IPS DF 4.7 (cell line): Measurements from ENCODE around the gene ST6GALNAC1.

Source experiments
- DNase-seq: peaks from one replicate; pipeline ENCODE4 v3.0.0-alpha.2; 2013; ENCODE audit warnings: low spot score; ENCODE audit errors: extremely low read depth

ST6GALNAC1 gene

GRCh38 chr17:76675648-76676047 lies 32.1 kb upstream of the ST6GALNAC1 start:
- DNase-seq, result no peak

- no peak for DNase-seq
Measured at GRCh38 chr17:76674600-76674999, 31.0 kb upstream of the ST6GALNAC1 start.

- DNase-seq, result no peak
Measured at GRCh38 chr17:76673729-76674128, 30.2 kb upstream of the ST6GALNAC1 start.

GRCh38 chr17:76672892-76673291 lies 29.3 kb upstream of the ST6GALNAC1 start:
- no peak for DNase-seq

- DNase-seq, result no peak
Measured at GRCh38 chr17:76672270-76672851, 28.8 kb upstream of the ST6GALNAC1 start.

GRCh38 chr17:76671912-76672262 lies 28.3 kb upstream of the ST6GALNAC1 start:
- DNase-seq, result no peak

- DNase-seq, result peak; percentile 100
Measured at GRCh38 chr17:76671123-76671911, 27.8 kb upstream of the ST6GALNAC1 start.

GRCh38 chr17:76670718-76671122 lies 27.2 kb upstream of the ST6GALNAC1 start:
- no peak for DNase-seq

GRCh38 chr17:76670020-76670717 lies 26.6 kb upstream of the ST6GALNAC1 start:
- DNase-seq, result no peak

GRCh38 chr17:76667786-76668453 lies 24.4 kb upstream of the ST6GALNAC1 start:
- DNase-seq, result no peak

- DNase-seq, result no peak
Measured at GRCh38 chr17:76667491-76667755, 23.9 kb upstream of the ST6GALNAC1 start.

GRCh38 chr17:76660656-76661042 lies 17.1 kb upstream of the ST6GALNAC1 start:
- no peak for DNase-seq

GRCh38 chr17:76659928-76660655 lies 16.5 kb upstream of the ST6GALNAC1 start:
- DNase-seq, result no peak

- DNase-seq, result no peak
Measured at GRCh38 chr17:76658242-76658662, 14.7 kb upstream of the ST6GALNAC1 start.

GRCh38 chr17:76657505-76658241 lies 14.1 kb upstream of the ST6GALNAC1 start:
- DNase-seq, result no peak

GRCh38 chr17:76654408-76654807 lies 10.9 kb upstream of the ST6GALNAC1 start:
- DNase-seq, result no peak

GRCh38 chr17:76650504-76650903 lies 6.9 kb upstream of the ST6GALNAC1 start:
- no peak for DNase-seq

- DNase-seq, result no peak
Measured at GRCh38 chr17:76646712-76647111, 3.2 kb upstream of the ST6GALNAC1 start.

GRCh38 chr17:76645481-76645880 lies 1.9 kb upstream of the ST6GALNAC1 start:
- no peak for DNase-seq

- no peak for DNase-seq
Measured at GRCh38 chr17:76644995-76645394, 1.4 kb upstream of the ST6GALNAC1 start.

GRCh38 chr17:76642994-76643393 lies 563 bp downstream of the ST6GALNAC1 start:
- DNase-seq, result no peak
